Raji (cell line): ENCODE data around the gene CTNNA2.

Experiments
- POLR2A ChIP-seq: IDR thresholded peaks from 2 replicates; pipeline ENCODE4 v1.6.1; 2011; ENCODE audit warnings: low read depth, low read length, control low read depth; ENCODE audit not compliant: insufficient read depth

CTNNA2 gene

GRCh38 chr2:80547344-80547743 lies 1034.5 kb downstream of the CTNNA2 start:
- TF ChIP-seq POLR2A, result no peak

GRCh38 chr2:80548469-80548868 lies 1035.6 kb downstream of the CTNNA2 start:
- TF ChIP-seq POLR2A, result no peak

- no peak for TF ChIP-seq POLR2A
Observed at GRCh38 chr2:80549901-80550300, 1037.0 kb downstream of the CTNNA2 start.

GRCh38 chr2:80560326-80560725 lies 1047.5 kb downstream of the CTNNA2 start:
- no peak for TF ChIP-seq POLR2A

GRCh38 chr2:80568011-80568410 lies 1055.2 kb downstream of the CTNNA2 start:
- TF ChIP-seq POLR2A, result no peak

GRCh38 chr2:80573167-80573566 lies 1060.3 kb downstream of the CTNNA2 start:
- TF ChIP-seq POLR2A, result no peak

GRCh38 chr2:80573950-80574349 lies 1061.1 kb downstream of the CTNNA2 start:
- no peak for TF ChIP-seq POLR2A

GRCh38 chr2:80579756-80580155 lies 1066.9 kb downstream of the CTNNA2 start:
- TF ChIP-seq POLR2A, result no peak

GRCh38 chr2:80591233-80591632 lies 1078.4 kb downstream of the CTNNA2 start:
- no peak for TF ChIP-seq POLR2A

- TF ChIP-seq POLR2A, result no peak
Observed at GRCh38 chr2:80592106-80592505, 1079.3 kb downstream of the CTNNA2 start.

GRCh38 chr2:80610108-80610507 lies 1097.3 kb downstream of the CTNNA2 start:
- no peak for TF ChIP-seq POLR2A

- TF ChIP-seq POLR2A, result no peak
Observed at GRCh38 chr2:80621656-80622055, 1108.8 kb downstream of the CTNNA2 start.

GRCh38 chr2:80624062-80624461 lies 1111.2 kb downstream of the CTNNA2 start:
- TF ChIP-seq POLR2A, result no peak

GRCh38 chr2:80634590-80634989 lies 1121.7 kb downstream of the CTNNA2 start:
- no peak for TF ChIP-seq POLR2A

- no peak for TF ChIP-seq POLR2A
Observed at GRCh38 chr2:80638783-80639182, 1125.9 kb downstream of the CTNNA2 start.

GRCh38 chr2:80642465-80642864 lies 1129.6 kb downstream of the CTNNA2 start:
- TF ChIP-seq POLR2A, result no peak

GRCh38 chr2:80643598-80643997 lies 1130.7 kb downstream of the CTNNA2 start:
- no peak for TF ChIP-seq POLR2A

- TF ChIP-seq POLR2A, result no peak
Observed at GRCh38 chr2:80651435-80651834, 1138.6 kb downstream of the CTNNA2 start.
